ENCODE measurements around the gene TDRD1.

TDRD1 gene

GRCh38 chr10:114199239-114199638, 20.1 kb downstream of the TDRD1 start:
- no peaks in the 10 kb centered on the region for H3F3A ChIP-seq (ENCODE audit: insufficient read depth, low read length)
- no peaks in the 10 kb centered on the region for H4K20me1 ChIP-seq (ENCODE audit: insufficient read depth, low read length)
- no peak overlapping the region for H2AFZ ChIP-seq (ENCODE audit: low read length)
- TF ChIP-seq, protein P1, sequence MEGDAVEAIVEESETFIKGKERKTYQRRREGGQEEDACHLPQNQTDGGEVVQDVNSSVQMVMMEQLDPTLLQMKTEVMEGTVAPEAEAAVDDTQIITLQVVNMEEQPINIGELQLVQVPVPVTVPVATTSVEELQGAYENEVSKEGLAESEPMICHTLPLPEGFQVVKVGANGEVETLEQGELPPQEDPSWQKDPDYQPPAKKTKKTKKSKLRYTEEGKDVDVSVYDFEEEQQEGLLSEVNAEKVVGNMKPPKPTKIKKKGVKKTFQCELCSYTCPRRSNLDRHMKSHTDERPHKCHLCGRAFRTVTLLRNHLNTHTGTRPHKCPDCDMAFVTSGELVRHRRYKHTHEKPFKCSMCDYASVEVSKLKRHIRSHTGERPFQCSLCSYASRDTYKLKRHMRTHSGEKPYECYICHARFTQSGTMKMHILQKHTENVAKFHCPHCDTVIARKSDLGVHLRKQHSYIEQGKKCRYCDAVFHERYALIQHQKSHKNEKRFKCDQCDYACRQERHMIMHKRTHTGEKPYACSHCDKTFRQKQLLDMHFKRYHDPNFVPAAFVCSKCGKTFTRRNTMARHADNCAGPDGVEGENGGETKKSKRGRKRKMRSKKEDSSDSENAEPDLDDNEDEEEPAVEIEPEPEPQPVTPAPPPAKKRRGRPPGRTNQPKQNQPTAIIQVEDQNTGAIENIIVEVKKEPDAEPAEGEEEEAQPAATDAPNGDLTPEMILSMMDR (IDR thresholded peaks at IDR 0.05; ENCODE audit: low read length): no peak
- no peak for TF ChIP-seq EZH2 (IDR thresholded peaks at IDR 0.05; ENCODE audit: borderline replicate concordance, low read length)
- no peaks in the 10 kb centered on the region for H3K9me3 ChIP-seq (ENCODE audit: low read length)
- no peaks in the 10 kb centered on the region for H3K27me3 ChIP-seq (ENCODE audit: insufficient read depth, low read length)
- no peaks in the 10 kb centered on the region for H3K9me2 ChIP-seq (ENCODE audit: low read depth, low read length)
- H3K9ac ChIP-seq (ENCODE audit: low read length): no peak overlapping the region
- H3K27ac ChIP-seq (ENCODE audit: low read depth, low read length, poor library complexity, severe bottlenecking): no peak overlapping the region
- H3K4me2 ChIP-seq (ENCODE audit: low read length): no peak overlapping the region
- H3K36me3 ChIP-seq (ENCODE audit: insufficient read depth, low read length): no peaks in the 10 kb centered on the region
- H3K4me1 ChIP-seq (ENCODE audit: insufficient read depth, low read length, severe bottlenecking): no peaks in the 10 kb centered on the region
- H3K4me3 ChIP-seq (ENCODE audit: low read depth, low read length, poor library complexity, severe bottlenecking): no peak overlapping the region
- H3K79me2 ChIP-seq (ENCODE audit: insufficient read depth, low read length): no peaks in the 10 kb centered on the region

DNA sequence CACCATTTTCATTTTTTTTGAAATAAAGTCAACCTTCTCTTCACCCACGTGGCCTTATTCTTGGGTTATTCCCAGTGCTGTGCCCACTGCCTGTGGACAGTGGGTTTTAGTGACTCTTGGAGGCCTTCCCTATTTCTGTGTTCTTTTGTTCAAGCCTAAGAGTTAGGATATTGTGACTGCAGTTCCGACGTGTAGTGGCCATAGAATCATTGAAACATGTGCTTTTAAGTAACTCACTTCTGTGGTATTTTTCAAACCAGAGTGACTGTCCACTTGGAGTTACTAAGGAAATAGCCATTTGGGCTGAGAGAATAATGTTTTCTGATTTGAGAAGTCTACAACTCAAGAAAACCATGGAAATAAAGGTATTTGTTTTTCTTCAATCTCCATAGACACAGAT, 23.7 kb downstream of the TDRD1 start:
- TF ChIP-seq, protein P1 (IDR thresholded peaks at IDR 0.05; ENCODE audit: low read length): no peak
- no peak for TF ChIP-seq EZH2 (IDR thresholded peaks at IDR 0.05; ENCODE audit: borderline replicate concordance, low read length)
- no peaks in the 10 kb centered on the region for H3K36me3 ChIP-seq (ENCODE audit: insufficient read depth, low read length)
- H2AFZ ChIP-seq (ENCODE audit: low read length): no peak overlapping the region
- no peak overlapping the region for H3K27ac ChIP-seq (ENCODE audit: low read depth, low read length, poor library complexity, severe bottlenecking)
- no peaks in the 10 kb centered on the region for H3K4me1 ChIP-seq (ENCODE audit: insufficient read depth, low read length, severe bottlenecking)
- no peak overlapping the region for H3K4me3 ChIP-seq (ENCODE audit: low read depth, low read length, poor library complexity, severe bottlenecking)
- H3K4me2 ChIP-seq (ENCODE audit: low read length): no peak overlapping the region
- no peak overlapping the region for H3K9ac ChIP-seq (ENCODE audit: low read length)
- no peaks in the 10 kb centered on the region for H3K27me3 ChIP-seq (ENCODE audit: insufficient read depth, low read length)
- no peaks in the 10 kb centered on the region for H3K9me2 ChIP-seq (ENCODE audit: low read depth, low read length)
- no peaks in the 10 kb centered on the region for H3F3A ChIP-seq (ENCODE audit: insufficient read depth, low read length)
- H3K9me3 ChIP-seq (ENCODE audit: low read length): no peaks in the 10 kb centered on the region
- no peaks in the 10 kb centered on the region for H4K20me1 ChIP-seq (ENCODE audit: insufficient read depth, low read length)
- no peaks in the 10 kb centered on the region for H3K79me2 ChIP-seq (ENCODE audit: insufficient read depth, low read length)

DNA sequence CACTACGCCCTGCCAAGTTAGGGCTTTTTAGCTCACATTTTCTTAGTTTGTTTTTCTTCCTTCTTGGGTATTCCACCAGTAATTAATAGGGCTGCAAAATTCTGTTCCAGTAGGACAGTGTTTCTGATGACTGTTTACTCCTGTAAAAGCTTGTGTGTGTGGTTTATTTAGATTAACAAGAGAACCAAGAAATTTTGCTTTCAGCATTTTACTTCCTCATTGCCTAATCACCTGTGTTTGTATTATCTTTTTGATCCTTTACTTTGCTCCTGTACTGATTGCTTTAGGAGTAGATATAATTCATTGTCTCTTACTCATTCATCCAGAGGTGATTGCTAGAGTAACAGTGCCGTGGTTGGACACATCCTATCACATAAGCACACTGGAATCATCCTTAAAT, 27.7 kb downstream of the TDRD1 start:
- Histone ChIP-seq H3K4me3 (ENCODE audit: low read depth, low read length, poor library complexity, severe bottlenecking) (no peak overlapping the region), H3K27ac (ENCODE audit: low read depth, low read length, poor library complexity, severe bottlenecking) (no peak overlapping the region), H3K4me2 (ENCODE audit: low read length) (no peak overlapping the region), H4K20me1 (ENCODE audit: insufficient read depth, low read length) (no peaks in the 10 kb centered on the region), H3F3A (ENCODE audit: insufficient read depth, low read length) (no peaks in the 10 kb centered on the region), H3K79me2 (ENCODE audit: insufficient read depth, low read length) (no peaks in the 10 kb centered on the region), H3K9me3 (ENCODE audit: low read length) (no peaks in the 10 kb centered on the region), H3K27me3 (ENCODE audit: insufficient read depth, low read length) (no peaks in the 10 kb centered on the region), H2AFZ (ENCODE audit: low read length) (no peak overlapping the region), H3K36me3 (ENCODE audit: insufficient read depth, low read length) (no peaks in the 10 kb centered on the region), H3K9ac (ENCODE audit: low read length) (no peak overlapping the region), H3K4me1 (ENCODE audit: insufficient read depth, low read length, severe bottlenecking) (no peaks in the 10 kb centered on the region), H3K9me2 (ENCODE audit: low read depth, low read length) (no peaks in the 10 kb centered on the region)
- no peak for TF ChIP-seq EZH2 (IDR thresholded peaks at IDR 0.05; ENCODE audit: borderline replicate concordance, low read length)
- TF ChIP-seq, protein P1 (IDR thresholded peaks at IDR 0.05; ENCODE audit: low read length): no peak
